HG03571 (cell line): ENCODE data around the gene ARID2.
A peak's percentile ranks its signal among the peaks of the same experiment; 100 is the strongest.

ENCODE experiments used
- ATAC-seq: cut with Tn5 transposase; IDR thresholded peaks from one replicate; pipeline ENCODE4 v1.9.1; 2021; ENCODE audit not compliant: unreplicated experiment

The ARID2 gene

DNA sequence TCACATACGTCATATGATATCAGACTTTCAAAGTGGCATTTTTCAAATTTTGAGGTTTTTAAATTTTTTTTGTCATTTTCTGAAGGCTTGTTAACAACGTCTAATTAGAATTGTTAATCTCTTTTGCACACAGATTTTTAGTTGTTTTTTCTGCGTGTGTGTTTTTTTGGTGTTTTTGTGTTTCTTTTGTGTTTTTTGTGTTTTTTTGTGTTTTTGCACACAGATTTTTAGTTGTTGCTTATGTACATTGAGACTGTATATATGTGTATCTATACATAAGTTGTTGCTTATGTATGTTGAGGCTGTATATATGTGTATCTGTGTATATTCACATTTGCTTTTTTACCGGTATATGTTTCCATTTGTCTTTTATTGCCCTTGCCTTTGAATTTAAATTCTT, 30.8 kb downstream of the ARID2 start:
- no peak for ATAC-seq

DNA sequence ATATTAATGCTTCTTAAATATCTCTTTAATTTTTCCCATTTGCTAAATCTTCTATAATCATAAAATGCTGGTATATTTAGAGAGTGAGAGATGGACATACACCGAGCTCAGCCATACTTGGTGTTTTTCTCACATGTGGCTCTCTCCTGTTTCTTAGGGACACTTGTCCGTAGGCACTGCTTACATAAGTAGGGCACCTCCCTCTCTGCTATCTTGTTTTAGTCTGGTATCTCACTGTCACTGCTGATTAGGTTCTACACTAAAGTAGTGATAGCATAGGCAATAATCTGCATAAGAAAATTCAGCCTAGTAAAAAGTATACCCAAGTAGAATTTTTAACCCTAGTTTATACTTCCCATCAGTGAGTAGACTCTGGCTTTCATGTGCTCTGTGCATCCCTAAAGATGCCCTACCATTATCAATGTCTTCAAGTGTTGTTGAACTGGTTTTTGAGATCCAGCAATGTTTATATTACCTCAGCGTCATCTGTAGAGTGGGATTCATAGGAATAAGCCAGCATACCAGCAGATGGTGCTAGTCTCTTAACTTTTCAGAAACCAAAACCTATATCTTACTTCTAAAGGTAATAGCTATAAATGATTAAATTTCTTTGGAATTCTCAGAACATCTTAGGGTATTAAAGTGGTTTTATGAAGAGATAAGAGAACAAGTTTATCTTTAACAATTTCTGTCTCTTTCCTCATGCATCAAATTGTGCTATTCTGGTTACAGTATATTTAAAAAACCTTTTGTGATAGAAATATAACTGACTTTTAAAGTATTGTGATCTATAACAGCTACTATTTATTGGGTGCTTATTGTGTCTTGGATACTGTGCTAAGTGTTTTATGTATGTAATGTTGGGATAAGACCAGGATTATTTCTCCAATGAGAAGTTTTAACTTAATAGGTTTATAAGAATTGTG, 32.9 kb downstream of the ARID2 start:
- ATAC-seq = no peak

DNA sequence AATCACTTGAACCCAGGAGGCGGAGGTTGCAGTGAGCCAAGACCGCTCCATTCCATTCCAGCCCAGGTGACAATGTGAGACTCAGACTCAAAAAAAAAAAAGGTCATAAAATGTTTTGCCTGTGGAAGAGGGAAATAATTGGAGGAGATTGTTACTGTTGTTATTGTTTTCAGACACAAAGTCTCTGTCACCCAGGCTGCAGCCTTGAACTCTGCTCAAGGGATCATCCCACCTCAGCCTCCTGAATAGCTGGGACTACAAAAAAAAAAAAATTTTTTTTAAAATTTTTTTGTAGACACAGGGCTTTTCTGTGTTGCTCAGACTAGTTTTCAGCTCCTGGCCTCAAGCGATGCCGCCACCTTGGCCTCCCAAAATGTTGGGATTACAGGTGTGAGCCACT, 33.9 kb downstream of the ARID2 start:
- ATAC-seq = no peak

DNA sequence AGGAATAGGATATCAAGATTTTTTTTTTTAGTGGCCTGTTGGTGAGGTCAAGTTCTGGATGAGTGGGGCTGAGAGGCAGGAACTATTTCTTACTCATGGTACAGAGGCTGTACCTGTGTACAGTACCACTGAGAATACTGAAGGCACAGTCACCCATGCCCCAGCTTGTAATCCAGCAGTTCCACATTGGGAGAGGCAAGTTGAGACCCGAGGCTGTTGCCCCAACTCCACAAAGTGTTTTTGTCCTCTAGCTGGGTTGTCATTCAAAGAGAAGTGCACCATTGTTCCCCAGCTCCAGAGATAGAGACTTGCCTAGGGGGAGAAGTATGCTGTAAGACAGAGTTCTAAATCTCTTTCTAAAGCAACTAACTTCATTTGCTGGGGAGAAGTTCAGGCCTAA, 38.7 kb downstream of the ARID2 start:
- no peak for ATAC-seq

DNA sequence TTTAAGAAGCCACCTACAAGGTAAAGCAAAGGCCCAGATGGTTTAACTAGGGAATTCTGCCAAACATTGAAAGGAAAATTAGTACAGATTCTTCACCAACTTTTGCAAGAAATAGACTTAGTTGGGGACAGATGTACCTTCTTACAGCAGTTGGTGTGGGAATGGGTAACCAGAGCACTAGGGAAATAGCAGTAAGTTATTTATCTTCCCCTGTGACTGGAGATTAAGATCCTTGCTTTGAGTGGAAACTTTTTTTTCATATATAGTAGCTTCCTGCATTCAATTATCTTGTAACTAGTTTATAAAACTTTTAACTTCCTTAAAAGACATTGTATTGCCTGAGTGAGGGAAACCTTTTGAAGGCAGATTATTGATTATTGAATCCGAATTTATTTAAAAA, 44.2 kb downstream of the ARID2 start:
- ATAC-seq = no peak

DNA sequence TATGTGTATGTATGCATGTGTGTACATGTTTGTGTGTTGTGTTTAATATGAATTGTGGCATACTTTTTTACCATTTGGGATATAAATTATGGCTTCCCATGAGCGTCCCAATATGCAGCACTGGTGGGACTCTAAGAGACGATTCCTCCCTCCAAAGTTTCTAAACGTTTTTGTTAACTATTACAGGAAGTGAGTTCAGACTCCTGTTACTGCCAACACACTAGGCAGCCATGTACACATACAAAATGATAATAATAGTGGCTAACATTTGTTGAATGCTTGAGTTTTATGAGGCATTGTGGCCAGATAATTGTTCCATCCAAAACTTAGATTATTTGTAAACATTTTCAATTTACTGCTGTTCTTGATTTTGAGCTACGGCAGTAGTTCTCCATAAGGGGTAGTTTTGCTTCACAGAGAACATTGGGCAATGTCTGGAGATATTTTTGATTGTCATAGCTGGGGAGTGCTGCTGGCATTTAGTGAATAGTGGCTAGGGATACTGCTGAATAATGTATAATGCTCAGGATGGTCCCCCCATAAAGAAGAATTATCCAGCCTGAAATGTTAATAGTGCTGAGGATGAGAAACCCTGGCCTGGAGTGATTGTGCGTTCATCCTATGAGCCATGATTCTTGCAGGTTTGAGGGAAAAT, 45.1 kb downstream of the ARID2 start:
- no peak for ATAC-seq

DNA sequence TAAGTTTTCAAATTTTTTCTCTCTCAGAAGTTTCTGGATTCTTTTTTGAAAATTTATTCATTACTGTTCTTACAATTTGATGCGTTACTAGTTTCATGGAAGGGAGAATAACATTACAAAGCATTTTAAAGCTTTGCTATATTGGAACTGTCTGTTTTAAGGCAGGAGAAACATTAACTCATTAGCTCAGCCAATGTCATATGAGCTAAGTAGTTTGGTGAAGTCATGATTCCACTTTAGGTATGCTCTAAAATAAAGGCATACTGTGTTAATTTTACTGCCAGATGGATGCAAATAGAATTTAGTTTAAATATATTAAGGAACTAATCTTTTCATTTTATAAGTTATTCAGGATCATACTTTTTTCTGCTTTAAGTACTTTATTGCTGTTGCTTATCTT, 46.0 kb downstream of the ARID2 start:
- ATAC-seq = no peak

DNA sequence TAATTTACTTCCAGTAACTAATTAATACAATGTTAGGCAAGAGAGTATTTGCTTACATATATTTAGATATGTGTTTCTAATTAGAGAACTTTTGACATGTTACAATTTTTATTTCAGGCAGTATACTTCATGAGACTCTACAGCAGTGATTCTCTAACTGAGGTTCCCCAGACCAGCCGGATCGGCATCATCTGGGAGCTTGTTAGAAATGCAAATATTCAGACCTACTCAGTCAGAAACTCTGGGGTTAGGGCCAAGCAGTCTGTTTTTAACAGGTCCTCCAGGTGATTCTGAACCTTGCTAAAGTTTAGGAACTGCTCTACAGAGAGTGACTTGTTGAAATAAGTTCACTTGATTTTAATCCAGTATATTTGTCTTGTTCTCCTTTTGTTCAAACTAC, 46.5 kb downstream of the ARID2 start:
- no peak for ATAC-seq

DNA sequence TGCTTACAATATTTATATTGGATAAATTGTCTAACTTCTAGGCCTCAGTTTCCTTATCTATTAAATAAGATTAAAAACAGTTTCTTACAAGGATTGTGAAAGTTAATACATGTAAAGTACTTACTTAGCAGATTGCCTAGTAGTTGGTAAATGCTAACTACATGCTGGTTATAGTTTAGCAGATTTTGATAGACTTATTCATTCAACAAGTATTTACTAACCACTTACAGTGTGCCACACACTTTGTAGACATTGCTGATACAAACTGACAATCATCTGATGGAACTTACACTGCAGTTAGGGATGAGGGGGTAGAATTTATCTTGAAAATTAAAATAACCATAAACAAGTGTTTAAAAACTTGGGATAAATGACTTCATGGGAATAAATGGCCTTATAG, 50.4 kb downstream of the ARID2 start:
- ATAC-seq = no peak

DNA sequence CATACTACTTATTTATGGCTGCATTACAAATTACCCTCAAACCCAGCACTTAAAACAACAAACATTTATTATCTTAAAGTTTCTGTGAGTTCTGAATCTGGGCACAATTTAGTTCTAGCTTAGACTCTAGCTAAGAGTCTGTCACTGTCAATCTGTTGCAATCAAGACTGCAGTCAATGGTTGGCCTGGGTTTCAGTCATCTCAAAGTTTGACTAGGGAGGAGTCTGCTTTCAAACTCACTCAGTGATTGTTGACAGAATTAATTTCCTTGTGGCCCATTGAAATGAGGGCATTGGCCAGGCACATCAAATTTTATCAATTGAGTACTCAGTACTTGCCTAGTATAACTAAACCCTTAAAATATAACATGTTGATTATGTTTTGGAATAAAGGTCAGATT, 51.6 kb downstream of the ARID2 start:
- no peak for ATAC-seq

DNA sequence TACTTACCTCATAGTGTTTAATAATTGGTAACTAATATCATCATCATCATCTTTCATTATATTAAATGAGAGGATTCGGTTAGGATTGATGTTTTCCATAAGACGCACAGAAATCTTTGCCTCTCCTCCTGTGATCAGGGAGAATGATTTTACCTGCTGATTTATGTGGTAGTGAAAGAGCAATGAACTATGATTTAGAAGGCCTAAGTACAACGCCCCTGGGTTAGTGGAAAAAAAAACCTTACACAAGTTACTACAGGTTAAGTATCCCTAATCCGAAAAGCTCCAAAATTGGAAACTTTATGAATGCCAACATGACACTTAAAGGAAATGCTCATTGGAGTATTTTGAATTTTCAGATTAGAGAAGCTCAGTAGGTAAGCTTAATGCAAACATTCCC, 55.8 kb downstream of the ARID2 start:
- ATAC-seq = no peak

DNA sequence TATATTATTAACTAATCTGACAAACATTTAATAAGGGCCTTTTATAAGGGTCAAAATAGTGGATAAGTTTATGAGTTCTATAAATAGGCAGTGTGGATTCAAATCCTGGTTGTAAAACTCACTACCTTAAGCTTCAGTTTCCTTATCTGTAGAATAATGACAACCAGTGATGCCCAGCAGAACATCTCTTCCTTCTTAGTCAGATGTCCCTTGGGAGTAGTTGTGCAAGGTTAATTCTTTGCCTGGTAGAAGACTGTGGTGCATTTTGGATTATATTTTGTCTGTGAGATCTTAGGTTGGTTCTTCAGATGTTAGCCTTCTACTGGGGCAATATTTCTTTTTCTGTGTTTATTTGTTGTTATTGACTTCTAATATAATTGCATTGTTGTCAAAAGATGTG, 59.5 kb downstream of the ARID2 start:
- ATAC-seq = peak; percentile 62

DNA sequence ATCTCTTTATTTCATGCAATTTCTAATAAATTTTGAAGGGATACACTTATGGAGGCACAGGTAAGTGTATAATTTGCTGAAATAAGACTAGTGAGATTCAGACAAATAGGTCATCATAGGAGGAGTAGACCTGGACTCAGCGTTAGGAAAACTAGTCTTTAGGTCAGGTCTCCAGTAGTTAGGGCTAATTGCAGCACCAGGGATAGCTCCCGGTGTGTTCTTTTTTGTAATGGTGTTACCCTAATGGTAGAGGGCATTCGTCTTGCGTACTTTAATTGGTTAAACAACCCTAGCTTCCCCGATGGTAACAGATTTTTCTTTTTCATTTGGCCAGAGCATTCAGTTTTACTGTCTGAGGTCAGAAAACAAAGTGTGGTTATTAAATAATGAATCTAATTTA, 64.9 kb downstream of the ARID2 start:
- ATAC-seq = no peak

DNA sequence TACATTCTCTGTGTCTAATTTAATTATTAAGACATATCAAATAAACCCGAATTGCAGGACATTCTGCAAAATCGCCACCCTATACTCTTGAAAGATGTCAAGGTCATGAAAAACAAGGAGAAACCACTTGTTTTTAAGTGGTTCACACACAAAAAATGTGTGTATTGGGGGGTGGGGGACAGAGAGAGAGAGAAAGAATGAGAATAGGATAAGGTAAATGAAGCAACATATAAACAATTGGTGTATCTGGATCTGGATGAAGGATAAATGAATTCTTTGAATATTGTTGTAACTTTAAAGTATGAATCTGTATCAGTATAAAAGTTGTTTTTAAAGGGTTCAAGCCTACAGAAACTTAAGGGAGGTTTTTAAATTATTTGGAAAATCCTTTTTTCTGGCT, 72.1 kb downstream of the ARID2 start:
- ATAC-seq = no peak

DNA sequence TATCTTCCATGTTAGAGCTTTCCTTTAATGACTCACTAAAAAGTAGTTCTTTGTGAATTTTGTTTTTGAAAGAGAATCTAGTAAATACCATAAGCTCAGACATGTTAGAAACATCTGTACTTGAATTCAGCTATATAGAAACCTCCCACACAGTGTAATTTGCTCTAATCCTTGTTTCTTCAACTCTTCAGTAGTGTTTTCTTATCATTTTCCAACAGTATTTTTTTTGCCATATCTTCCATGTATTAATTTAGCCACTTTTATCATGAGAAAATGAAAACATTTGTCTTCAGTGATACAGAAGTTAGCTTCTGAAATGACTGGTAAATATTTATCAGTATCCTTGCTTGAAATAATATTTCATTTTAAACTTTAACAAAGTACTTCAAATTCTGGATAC, 73.6 kb downstream of the ARID2 start:
- no peak for ATAC-seq

DNA sequence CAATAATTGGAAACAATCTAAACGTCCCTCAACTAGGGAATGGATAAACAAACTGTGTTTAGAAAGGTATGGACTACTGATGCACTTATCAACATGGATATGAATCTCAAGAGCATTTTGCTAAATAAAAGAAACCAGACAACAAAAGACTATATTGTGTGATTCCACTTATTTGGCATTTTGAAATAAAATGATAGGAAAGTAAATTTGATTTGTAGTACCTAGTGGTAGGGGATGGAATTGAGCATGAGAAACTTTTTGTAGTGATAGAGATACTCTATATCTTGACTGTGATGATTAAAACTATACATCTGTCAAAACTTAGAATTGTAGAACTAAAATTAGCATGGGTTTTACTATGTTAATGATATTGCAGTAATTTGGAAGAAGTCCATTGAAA, 87.1 kb downstream of the ARID2 start:
- ATAC-seq = no peak

DNA sequence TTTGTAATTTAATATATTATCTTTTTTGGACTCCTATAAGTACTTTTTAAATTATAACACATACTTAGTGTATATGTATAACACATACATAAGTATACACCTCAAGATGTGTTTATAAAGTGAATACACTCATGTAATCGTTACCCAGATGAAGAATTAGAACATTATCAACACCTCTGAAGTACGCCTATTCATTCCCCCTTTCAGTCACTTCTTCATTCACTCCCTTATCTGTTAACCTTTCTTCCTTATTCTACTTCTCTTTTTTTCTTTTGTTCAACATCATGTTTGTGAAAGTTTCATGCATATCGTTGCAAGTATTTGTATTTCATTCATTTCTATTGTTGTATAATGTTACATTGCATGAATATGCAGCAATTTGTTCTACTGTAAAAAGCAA, 98.5 kb downstream of the ARID2 start:
- no peak for ATAC-seq

DNA sequence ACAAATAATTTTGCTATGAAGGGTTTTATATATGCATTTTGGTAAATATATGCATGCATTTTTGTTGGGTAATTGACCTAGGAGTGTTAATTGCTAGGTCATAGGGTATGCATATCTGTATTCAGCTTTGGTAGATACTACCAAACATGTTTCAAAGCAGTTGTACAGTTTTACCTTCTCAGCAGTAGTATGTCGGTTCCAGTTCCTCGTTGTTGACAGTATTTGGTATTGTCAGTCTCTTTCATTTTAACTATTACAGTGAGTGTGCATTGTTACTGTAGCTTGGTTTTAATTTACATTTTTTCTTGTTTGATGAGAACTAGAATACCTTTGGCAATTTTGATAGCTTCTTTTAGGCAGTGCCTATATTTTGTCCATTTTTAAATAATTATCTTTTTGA, 98.9 kb downstream of the ARID2 start:
- no peak for ATAC-seq

DNA sequence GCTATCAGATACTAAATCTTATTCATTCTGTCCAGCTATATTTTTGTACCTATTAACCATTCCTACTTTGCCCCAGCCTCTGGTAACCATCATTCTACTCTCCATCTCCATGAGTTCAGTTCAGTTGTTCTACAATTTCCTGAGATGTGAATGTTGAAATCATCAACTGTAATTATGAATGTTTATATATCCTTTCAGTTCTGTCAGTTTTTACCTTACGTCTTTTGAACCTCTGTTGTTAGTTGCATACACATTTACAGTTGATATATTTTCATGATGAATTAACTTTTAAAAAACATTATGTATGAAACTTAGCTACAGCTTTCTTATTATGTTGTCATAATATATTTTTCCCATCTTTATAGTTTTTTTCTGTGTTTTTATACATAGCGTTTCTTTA, 102.1 kb downstream of the ARID2 start:
- ATAC-seq = no peak

DNA sequence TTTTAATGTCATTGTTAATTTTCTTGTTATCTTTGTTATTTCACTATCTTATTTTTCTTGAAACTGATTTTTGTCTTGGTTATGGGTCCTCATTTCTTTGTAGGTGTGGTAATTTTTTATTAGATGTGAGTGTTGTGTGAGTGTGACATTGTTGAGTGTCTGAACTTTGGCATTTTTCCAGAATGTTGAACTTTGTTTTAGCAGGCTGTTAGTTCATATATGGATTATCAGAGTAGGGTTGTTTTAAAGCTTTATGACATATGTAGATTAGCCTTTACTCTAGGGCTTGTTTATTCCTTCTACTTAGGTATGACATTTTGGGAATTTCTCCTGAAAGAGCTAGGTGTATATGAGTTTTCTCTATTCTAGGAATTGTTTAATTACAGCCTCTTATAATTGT, 103.9 kb downstream of the ARID2 start:
- ATAC-seq = no peak

DNA sequence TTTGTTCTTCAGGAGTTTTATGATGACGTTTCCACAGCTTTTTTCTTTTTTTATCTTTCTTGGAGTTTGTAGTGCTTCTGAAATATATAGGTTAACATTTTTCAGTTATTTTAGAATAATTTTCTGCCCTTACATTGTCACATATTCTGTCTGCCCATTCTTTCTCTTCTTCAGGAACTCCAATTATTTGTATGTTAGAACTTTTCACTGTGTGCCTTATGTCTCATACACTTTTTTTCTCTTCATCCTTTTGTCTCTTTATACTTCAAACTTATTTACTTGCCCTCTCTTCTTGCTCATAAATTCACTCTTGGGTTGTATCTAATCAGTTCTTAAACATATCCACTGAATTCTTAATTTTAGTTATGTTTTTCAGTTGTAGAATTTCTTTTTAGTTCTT, 105.3 kb downstream of the ARID2 start:
- no peak for ATAC-seq

DNA sequence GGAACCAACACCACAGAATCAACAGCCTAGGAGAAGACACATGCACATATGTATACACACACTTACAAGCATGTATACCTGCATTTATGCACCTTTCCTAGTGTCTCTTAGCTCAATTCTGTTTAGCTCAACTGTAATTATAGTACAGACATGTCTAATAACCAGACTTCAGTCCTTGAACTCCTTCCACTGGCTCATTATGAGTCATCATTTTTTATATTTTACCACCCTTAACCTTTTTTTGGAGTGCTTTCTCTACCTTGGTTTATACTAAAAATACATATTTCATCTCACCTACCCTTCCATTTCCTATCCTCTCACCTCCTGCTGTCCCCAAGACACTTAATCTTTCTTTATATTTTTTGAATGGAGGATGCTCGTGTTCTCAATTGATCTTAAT, 110.4 kb downstream of the ARID2 start:
- no peak for ATAC-seq

DNA sequence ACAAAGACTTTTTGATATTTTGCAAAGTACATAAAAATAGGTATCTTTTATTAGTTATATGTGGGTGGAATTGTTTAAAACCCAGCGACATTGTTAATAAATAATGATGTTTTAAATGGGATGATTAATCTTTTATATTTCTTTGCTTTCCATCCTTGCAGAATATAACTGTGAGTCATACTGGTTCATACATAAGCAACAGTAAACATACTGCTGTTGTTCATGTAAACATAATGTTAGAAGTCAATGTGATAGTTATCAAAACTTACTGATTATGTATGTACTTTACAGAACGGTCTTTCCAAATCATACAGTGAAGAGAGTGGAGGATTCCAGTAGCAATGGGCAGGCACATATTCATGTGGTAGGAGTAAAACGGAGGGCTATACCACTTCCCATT, 119.8 kb downstream of the ARID2 start:
- ATAC-seq = no peak
